Mononuclear cell (primary cell): ENCODE results near the gene PADI6. TPM values are rescaled to one million over a fixed set of nuclear protein-coding genes. Genes with fewer than 3 reads are reported as not detected.

Experiments used
- H3K27me3 ChIP-seq: 2 replicates; pipeline ENCODE4 v1.6.0; 2011; ENCODE audit warnings: low read length, control low read depth; ENCODE audit not compliant: insufficient read depth
- H3K4me1 ChIP-seq: 2 replicates; pipeline ENCODE4 v1.5.1; 2011; ENCODE audit warnings: mild to moderate bottlenecking, low read length, control low read depth; ENCODE audit not compliant: insufficient read depth
- H3K4me3 ChIP-seq: 2 replicates; pipeline ENCODE4 v1.5.1; 2011; ENCODE audit warnings: mild to moderate bottlenecking, low read length, moderate library complexity
- H3K9me3 ChIP-seq: 2 replicates; pipeline ENCODE4 v1.5.1; 2011; ENCODE audit warnings: low read depth, mild to moderate bottlenecking, control low read depth, low read length
- total RNA-seq: library from RNA; depleted of rRNA; stranded (reverse); fragments of >200 nt; gene quantifications from one replicate; pipeline ENCODE4 v1.2.3, GENCODE V29; 2012

PADI6 gene
- total RNA-seq, 1 donor, result not detected

- no peaks in the 10 kb centered on the region for H3K27me3 ChIP-seq
- H3K9me3 ChIP-seq, result no peaks in the 10 kb centered on the region
- H3K4me3 ChIP-seq, result no peak overlapping the region
- H3K4me1 ChIP-seq, result peaks cover 76% of the 10 kb centered on the region
Measured at GRCh38 chr1:17432412-17432811, 60.4 kb downstream of the PADI6 start.

- peaks cover 76% of the 10 kb centered on the region for H3K4me1 ChIP-seq
- H3K4me3 ChIP-seq, result no peak overlapping the region
- no peaks in the 10 kb centered on the region for H3K9me3 ChIP-seq
- H3K27me3 ChIP-seq, result no peaks in the 10 kb centered on the region
Measured at GRCh38 chr1:17433261-17433660, 61.3 kb downstream of the PADI6 start.

GRCh38 chr1:17434016-17434415 lies 62.0 kb downstream of the PADI6 start:
- Histone ChIP-seq H3K4me3 (no peak overlapping the region), H3K9me3 (no peaks in the 10 kb centered on the region), H3K4me1 (peaks cover 76% of the 10 kb centered on the region), H3K27me3 (no peaks in the 10 kb centered on the region)

GRCh38 chr1:17434601-17435000 lies 62.6 kb downstream of the PADI6 start:
- H3K27me3 ChIP-seq, result no peaks in the 10 kb centered on the region
- H3K4me3 ChIP-seq, result no peak overlapping the region
- no peaks in the 10 kb centered on the region for H3K9me3 ChIP-seq
- H3K4me1 ChIP-seq, result peaks cover 74% of the 10 kb centered on the region

- Histone ChIP-seq H3K27me3 (no peaks in the 10 kb centered on the region), H3K4me3 (peak overlapping the region; percentile 90), H3K4me1 (peaks cover 74% of the 10 kb centered on the region), H3K9me3 (no peaks in the 10 kb centered on the region)
Measured at GRCh38 chr1:17436380-17437174, 64.6 kb downstream of the PADI6 start.

- Histone ChIP-seq H3K4me1 (peaks cover 71% of the 10 kb centered on the region), H3K9me3 (no peaks in the 10 kb centered on the region), H3K27me3 (no peaks in the 10 kb centered on the region), H3K4me3 (peak overlapping the region; percentile 90)
Measured at GRCh38 chr1:17437260-17437579, 65.2 kb downstream of the PADI6 start.

- peaks cover 65% of the 10 kb centered on the region for H3K4me1 ChIP-seq
- no peaks in the 10 kb centered on the region for H3K27me3 ChIP-seq
- H3K9me3 ChIP-seq, result no peaks in the 10 kb centered on the region
- peak overlapping the region; percentile 90 for H3K4me3 ChIP-seq
Measured at GRCh38 chr1:17437580-17438317, 65.8 kb downstream of the PADI6 start.

GRCh38 chr1:17438318-17439249 lies 66.6 kb downstream of the PADI6 start:
- Histone ChIP-seq H3K9me3 (no peaks in the 10 kb centered on the region), H3K27me3 (no peaks in the 10 kb centered on the region), H3K4me1 (peaks cover 57% of the 10 kb centered on the region), H3K4me3 (peak overlapping the region; percentile 90)

- Histone ChIP-seq H3K27me3 (no peaks in the 10 kb centered on the region), H3K9me3 (no peaks in the 10 kb centered on the region), H3K4me1 (peaks cover 48% of the 10 kb centered on the region), H3K4me3 (peak within 1 kb of the TSS; percentile 90)
Measured at GRCh38 chr1:17439250-17440073, 67.5 kb downstream of the PADI6 start, which contains the start of gene RCC2. Gene RCC2 (minus strand): TSS chr1:17439677. CDS start chr1:17438514, 1,163 bp downstream.

GRCh38 chr1:17440074-17440826 lies 68.3 kb downstream of the PADI6 start:
- Histone ChIP-seq H3K9me3 (no peaks in the 10 kb centered on the region), H3K27me3 (no peaks in the 10 kb centered on the region), H3K4me1 (peaks cover 40% of the 10 kb centered on the region), H3K4me3 (peak overlapping the region; percentile 29)

GRCh38 chr1:17440827-17441168 lies 68.8 kb downstream of the PADI6 start:
- no peaks in the 10 kb centered on the region for H3K27me3 ChIP-seq
- no peak overlapping the region for H3K4me3 ChIP-seq
- H3K4me1 ChIP-seq, result peaks cover 36% of the 10 kb centered on the region
- no peaks in the 10 kb centered on the region for H3K9me3 ChIP-seq

- Histone ChIP-seq H3K27me3 (no peaks in the 10 kb centered on the region), H3K9me3 (no peaks in the 10 kb centered on the region), H3K4me3 (no peak overlapping the region), H3K4me1 (peaks cover 31% of the 10 kb centered on the region)
Measured at GRCh38 chr1:17441265-17441992, 69.4 kb downstream of the PADI6 start.

GRCh38 chr1:17441993-17442357 lies 70.0 kb downstream of the PADI6 start:
- Histone ChIP-seq H3K9me3 (no peaks in the 10 kb centered on the region), H3K4me3 (no peak overlapping the region), H3K4me1 (peaks cover 26% of the 10 kb centered on the region), H3K27me3 (no peaks in the 10 kb centered on the region)
